Measurements from ENCODE around the gene PSMD14.

DNA sequence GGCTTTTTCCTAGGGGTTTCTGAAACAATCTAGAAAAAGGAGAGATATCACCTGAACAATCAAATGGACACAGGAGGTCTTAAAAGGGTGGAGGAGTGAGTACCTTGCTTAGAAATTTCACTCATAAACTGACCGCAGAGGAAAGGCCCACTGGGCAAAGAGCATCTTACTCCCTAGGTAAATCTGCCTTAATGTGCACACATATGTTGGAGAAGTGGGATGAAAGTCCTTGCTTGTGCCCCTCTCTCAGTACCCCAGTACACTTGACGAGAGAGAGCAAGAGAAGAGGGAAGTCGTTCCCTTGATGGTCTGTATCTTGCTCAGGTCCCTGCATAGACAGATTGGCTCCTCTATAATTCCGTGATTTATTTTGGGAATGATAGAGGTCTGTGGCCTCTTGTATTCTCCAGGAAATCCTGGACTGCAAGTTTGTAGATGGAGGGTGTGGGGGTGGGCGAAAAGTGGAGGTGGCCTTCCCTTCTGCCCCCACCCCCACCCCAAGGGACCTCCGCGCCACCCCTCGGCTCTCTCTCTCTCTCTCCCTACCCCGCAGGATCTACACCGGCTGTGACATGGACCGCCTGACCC, 114.7 kb downstream of the PSMD14 start:
- TF ChIP-seq, protein P1, sequence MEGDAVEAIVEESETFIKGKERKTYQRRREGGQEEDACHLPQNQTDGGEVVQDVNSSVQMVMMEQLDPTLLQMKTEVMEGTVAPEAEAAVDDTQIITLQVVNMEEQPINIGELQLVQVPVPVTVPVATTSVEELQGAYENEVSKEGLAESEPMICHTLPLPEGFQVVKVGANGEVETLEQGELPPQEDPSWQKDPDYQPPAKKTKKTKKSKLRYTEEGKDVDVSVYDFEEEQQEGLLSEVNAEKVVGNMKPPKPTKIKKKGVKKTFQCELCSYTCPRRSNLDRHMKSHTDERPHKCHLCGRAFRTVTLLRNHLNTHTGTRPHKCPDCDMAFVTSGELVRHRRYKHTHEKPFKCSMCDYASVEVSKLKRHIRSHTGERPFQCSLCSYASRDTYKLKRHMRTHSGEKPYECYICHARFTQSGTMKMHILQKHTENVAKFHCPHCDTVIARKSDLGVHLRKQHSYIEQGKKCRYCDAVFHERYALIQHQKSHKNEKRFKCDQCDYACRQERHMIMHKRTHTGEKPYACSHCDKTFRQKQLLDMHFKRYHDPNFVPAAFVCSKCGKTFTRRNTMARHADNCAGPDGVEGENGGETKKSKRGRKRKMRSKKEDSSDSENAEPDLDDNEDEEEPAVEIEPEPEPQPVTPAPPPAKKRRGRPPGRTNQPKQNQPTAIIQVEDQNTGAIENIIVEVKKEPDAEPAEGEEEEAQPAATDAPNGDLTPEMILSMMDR (IDR thresholded peaks at IDR 0.05), result no peak
- TF ChIP-seq POLR2A (IDR thresholded peaks at IDR 0.05) (no peak), EP300 (IDR thresholded peaks at IDR 0.05) (no peak)

Data from upper lobe of left lung (tissue), 4 donors.